HCT116 (cell line): ENCODE data around the gene SPATA2L. TPM values are rescaled to one million over a fixed set of nuclear protein-coding genes. Genes with fewer than 3 reads are reported as not detected.
A peak's percentile ranks its signal among the peaks of the same experiment; 100 is the strongest.

Source experiments
- ATAC-seq: fragments of 200-7000 bp; cut with Tn5 transposase; 2 replicates; pipeline ENCODE4 v1.9.1; 2020; ENCODE audit warnings: mild to moderate bottlenecking, moderate library complexity
- BruUV-seq: library from RNA; stranded (reverse); fragments of 400-500 nt; replicated peaks from 2 replicates; lab custom pipeline; 2021; lab: Mats Ljungman, UMichigan
- CTCF ChIA-PET: fragments of 300-600 bp; sonication (Branson Sonifier 250); formaldehyde crosslinking; loops from one replicate; lab custom pipeline; 2021; ENCODE audit warnings: antibody characterized with exemption; lab: Charles Lee
- POLR2A ChIA-PET: fragments of 300-600, 350-600 bp; sonication (Branson Sonifier 250); formaldehyde crosslinking; loops from one replicate; lab custom pipeline; 2021; ENCODE audit warnings: antibody characterized with exemption; lab: Charles Lee
- RAD21 ChIA-PET, 2 experiments: fragments of 300-600 bp; sonication (Branson Sonifier 250); formaldehyde crosslinking; loops; one replicate each; lab custom pipeline; 2023; ENCODE audit warnings: low total read pairs in 2 of 2; ENCODE audit not compliant: uncharacterized antibody in 2 of 2, unreplicated experiment in 2 of 2, low non-redundant PET in 1 of 2; lab: Charles Lee
- DNase-seq: peaks from one replicate; pipeline ENCODE4 v3.0.0-alpha.2; 2010; ENCODE audit warnings: low read depth, low spot score
- H2AFZ ChIP-seq: fragments of 200-600 bp; shearing (Covaris generic), sonication (generic); 2 replicates; pipeline ENCODE4 v1.6.1; 2017; ENCODE audit warnings: low read depth, mixed run types, mixed read lengths, antibody characterized with exemption, low read length; ENCODE audit not compliant: poor library complexity, severe bottlenecking
- H3K27ac ChIP-seq: 2 replicates; pipeline ENCODE4 v1.5.1; 2012; ENCODE audit warnings: low read depth, low read length
- H3K27me3 ChIP-seq: fragments of 200-600 bp; sonication (generic); 2 replicates; pipeline ENCODE4 v1.6.1; 2016; ENCODE audit warnings: mixed run types, low read length, mixed read lengths; ENCODE audit not compliant: insufficient read depth
- H3K36me3 ChIP-seq, 2 experiments: fragments of 200-500 bp in 1 of 2; fragments of 200-600 bp in 1 of 2; sonication (Bioruptor generic) in 1 of 2; sonication (generic) in 1 of 2; 2 replicates each; pipeline versions ENCODE4 v1.5.1 to v1.6.1; 2014 to 2016; ENCODE audit warnings: low read length in 2 of 2, inconsistent platforms in 1 of 2, mixed read lengths in 1 of 2, mixed run types in 1 of 2; ENCODE audit not compliant: insufficient read depth in 2 of 2, control insufficient read depth in 1 of 2
- H3K4me1 ChIP-seq, 2 experiments: fragments of 200-600 bp in 1 of 2; sonication (generic) in 1 of 2; 2 replicates each; pipeline versions ENCODE4 v1.5.1 to v1.6.1; 2012 to 2017; ENCODE audit warnings: low read length in 2 of 2, inconsistent platforms in 1 of 2, mild to moderate bottlenecking in 1 of 2, mixed read lengths in 1 of 2, mixed run types in 1 of 2, moderate library complexity in 1 of 2; ENCODE audit not compliant: insufficient read depth in 2 of 2, control insufficient read depth in 1 of 2
- H3K4me2 ChIP-seq: fragments of 200-600 bp; sonication (generic); 2 replicates; pipeline ENCODE4 v1.6.1; 2017; ENCODE audit warnings: mixed run types, low read length, mixed read lengths
- H3K4me3 ChIP-seq, 2 experiments: fragments of 200-600 bp in 1 of 2; sonication (generic) in 1 of 2; replicated peaks in 1 of 2; 2 replicates each; pipeline ENCODE4 v1.5.1; 2011 to 2016; ENCODE audit warnings: low read length in 2 of 2, control low read depth in 1 of 2, low read depth in 1 of 2, mild to moderate bottlenecking in 1 of 2, mixed read lengths in 1 of 2, mixed run types in 1 of 2
- H3K79me2 ChIP-seq: fragments of 200-600 bp; sonication (generic); 2 replicates; pipeline ENCODE4 v1.6.1; 2017; ENCODE audit warnings: mild to moderate bottlenecking, mixed run types, low read length, moderate library complexity, mixed read lengths; ENCODE audit not compliant: insufficient read depth
- H3K9ac ChIP-seq: fragments of 200-600 bp; sonication (generic); 2 replicates; pipeline ENCODE4 v1.6.1; 2016; ENCODE audit warnings: low read length, mixed read lengths
- H3K9me2 ChIP-seq: fragments of 200-600 bp; sonication (generic), shearing (Covaris generic); 2 replicates; pipeline ENCODE4 v1.6.1; 2017; ENCODE audit warnings: mixed run types, mild to moderate bottlenecking, moderate library complexity; ENCODE audit not compliant: insufficient read depth
- H3K9me3 ChIP-seq, 2 experiments: fragments of 200-500 bp in 1 of 2; fragments of 200-600 bp in 1 of 2; sonication (Bioruptor generic) in 1 of 2; sonication (generic) in 1 of 2; 2 replicates each; pipeline ENCODE4 v1.6.1; 2014 to 2017; ENCODE audit warnings: low read length in 2 of 2, mixed read lengths in 2 of 2, inconsistent platforms in 1 of 2, low read depth in 1 of 2, mild to moderate bottlenecking in 1 of 2, mixed run types in 1 of 2, moderate library complexity in 1 of 2; ENCODE audit not compliant: control insufficient read depth in 1 of 2, insufficient read depth in 1 of 2
- H4K20me1 ChIP-seq: fragments of 200-600 bp; sonication (generic), shearing (Covaris generic); 2 replicates; pipeline ENCODE4 v1.6.1; 2017; ENCODE audit warnings: mixed run types, mild to moderate bottlenecking, moderate library complexity; ENCODE audit not compliant: insufficient read depth
- POLR2AphosphoS5 ChIP-seq: IDR thresholded peaks from 2 replicates; pipeline ENCODE4 v1.6.1; 2011; ENCODE audit warnings: mild to moderate bottlenecking, low read depth, low read length, moderate library complexity
- SIN3A ChIP-seq: IDR thresholded peaks from 2 replicates; pipeline ENCODE4 v1.6.1; 2012; ENCODE audit warnings: low read depth
- ZBTB33 ChIP-seq: IDR thresholded peaks from 2 replicates; pipeline ENCODE4 v1.6.1; 2011; ENCODE audit warnings: mild to moderate bottlenecking, low read length, moderate library complexity; ENCODE audit not compliant: insufficient replicate concordance; ENCODE audit errors: extremely low read depth
- intact Hi-C: fragments of 100-400 bp; cut with micrococcal nuclease; formaldehyde crosslinking; loops from 2 replicates; pipeline ENCODE4 v1.10.0; 2022
- total RNA-seq: library from RNA; stranded (reverse); gene quantifications from one replicate; pipeline ENCODE4 v1.2.1, GENCODE V29; 2021; ENCODE audit not compliant: unreplicated experiment

Gene SPATA2L
- total RNA-seq, 1 experiment from 2014 or later, result 50.5 TPM

- RAD21 ChIA-PET, result no interaction called here
Observed at GRCh38 chr16:89741342-89742014, 40.0 kb upstream of the SPATA2L start.

More at GRCh38 chr16:89741342-89742014, 40.0 kb upstream of the SPATA2L start:
- Histone ChIP-seq H3K9me3 (no peaks in the 10 kb centered on the region), H3K36me3 (peaks cover 59 to 79% of the 10 kb centered on the region in 2 experiments), H3K27me3 (no peaks in the 10 kb centered on the region), H2AFZ (no peak overlapping the region), H4K20me1 (no peaks in the 10 kb centered on the region; the same call in 1 of the 2 replicates), H3K4me3 (no peak overlapping the region), H3K4me2 (no peak overlapping the region), H3K9me2 (no peaks in the 10 kb centered on the region), H3K27ac (peak overlapping the region; percentile 0; the same call in 1 of the 2 replicates), H3K79me2 (peaks cover 6% of the 10 kb centered on the region; the same call in 1 of the 2 replicates), H3K9ac (no peak overlapping the region), H3K4me1 (no peaks in the 10 kb centered on the region)
- intact Hi-C loops, result no loop called here
- DNase-seq (no peak), ATAC-seq (peak; percentile 12; the same call in 1 of the 2 replicates)
- TF ChIP-seq POLR2AphosphoS5 (peak; percentile 58), ZBTB33 (no peak), SIN3A (0 out of 2 replicates have a peak, but pooled peaks have one; percentile 4)
- CTCF ChIA-PET, result no interaction called here
- BruUV-seq, result no TSS peak
- POLR2A ChIA-PET, result no interaction called here
